Progenitor cell of endocrine pancreas (in vitro differentiated cells): ENCODE results near the gene FAM83C. TPM values are rescaled to one million over a fixed set of nuclear protein-coding genes. Genes with fewer than 3 reads are reported as not detected.
A peak's percentile ranks its signal among the peaks of the same experiment; 100 is the strongest.
"Not testable (repeated sequence)": the region's sequence is repeated elsewhere in the genome, so short reads cannot be mapped to it uniquely, and the experiment has no call there.

Source experiments
- DNase-seq: peaks from one replicate; pipeline ENCODE4 v3.0.0; 2021; ENCODE audit warnings: low spot score; ENCODE audit not compliant: unreplicated experiment
- H3K27ac Mint-ChIP-seq: 2 replicates; pipeline ENCODE4 v1.8.0; 2021; ENCODE audit warnings: mild to moderate bottlenecking, moderate library complexity, mixed read lengths
- H3K27me3 Mint-ChIP-seq: 2 replicates; pipeline ENCODE4 v1.8.0; 2021; ENCODE audit warnings: mixed read lengths
- H3K36me3 Mint-ChIP-seq: 2 replicates; pipeline ENCODE4 v1.8.0; 2022; ENCODE audit warnings: mixed read lengths; ENCODE audit not compliant: insufficient read depth
- H3K4me1 Mint-ChIP-seq: 2 replicates; pipeline ENCODE4 v1.8.0; 2021; ENCODE audit warnings: low read depth, mixed read lengths
- H3K4me3 Mint-ChIP-seq: 2 replicates; pipeline ENCODE4 v1.8.0; 2021; ENCODE audit warnings: low read depth, mild to moderate bottlenecking, moderate library complexity, mixed read lengths
- H3K9me3 Mint-ChIP-seq: 2 replicates; pipeline ENCODE4 v1.8.0; 2021; ENCODE audit warnings: low read depth, mixed read lengths
- total RNA-seq: library from RNA; stranded (reverse); gene quantifications from 2 replicates; pipeline ENCODE4 v1.2.1, GENCODE V29; 2021
- TF ChIP-seq, protein P1 (sequence below): fragments of 200-600 bp; sonication (generic); IDR thresholded peaks from one replicate; pipeline ENCODE4 v1.5.0; 2021; ENCODE audit warnings: antibody characterized with exemption, mild to moderate bottlenecking; ENCODE audit not compliant: unreplicated experiment

Gene FAM83C
- total RNA-seq, 1 donor from 2014 or later: not detected

DNA sequence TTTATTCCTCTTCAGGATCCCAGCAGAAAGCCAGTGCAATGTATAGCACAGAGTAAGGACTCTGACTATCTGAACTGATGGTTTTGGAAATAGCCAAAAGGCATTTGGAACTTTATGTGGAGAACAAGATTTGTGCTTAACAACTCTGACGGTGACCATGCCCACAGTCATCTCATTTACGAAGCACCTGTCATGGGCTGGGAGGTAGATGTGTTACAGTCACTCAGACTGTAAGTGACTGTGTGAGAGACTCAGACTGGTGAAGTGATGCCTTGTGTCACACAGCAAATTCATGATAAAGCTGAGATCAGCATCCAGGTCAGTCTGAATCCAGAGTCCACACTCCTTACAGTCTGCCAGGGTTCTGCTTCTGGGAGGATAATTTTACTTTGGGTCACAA is 23.9 kb upstream of the FAM83C start:
- Mint-ChIP-seq H3K27ac (no peak overlapping the region), H3K4me3 (no peak overlapping the region), H3K36me3 (peaks cover 5% of the 10 kb centered on the region), H3K4me1 (peaks cover 17% of the 10 kb centered on the region), H3K9me3 (no peaks in the 10 kb centered on the region), H3K27me3 (no peaks in the 10 kb centered on the region)
- TF ChIP-seq, protein P1, sequence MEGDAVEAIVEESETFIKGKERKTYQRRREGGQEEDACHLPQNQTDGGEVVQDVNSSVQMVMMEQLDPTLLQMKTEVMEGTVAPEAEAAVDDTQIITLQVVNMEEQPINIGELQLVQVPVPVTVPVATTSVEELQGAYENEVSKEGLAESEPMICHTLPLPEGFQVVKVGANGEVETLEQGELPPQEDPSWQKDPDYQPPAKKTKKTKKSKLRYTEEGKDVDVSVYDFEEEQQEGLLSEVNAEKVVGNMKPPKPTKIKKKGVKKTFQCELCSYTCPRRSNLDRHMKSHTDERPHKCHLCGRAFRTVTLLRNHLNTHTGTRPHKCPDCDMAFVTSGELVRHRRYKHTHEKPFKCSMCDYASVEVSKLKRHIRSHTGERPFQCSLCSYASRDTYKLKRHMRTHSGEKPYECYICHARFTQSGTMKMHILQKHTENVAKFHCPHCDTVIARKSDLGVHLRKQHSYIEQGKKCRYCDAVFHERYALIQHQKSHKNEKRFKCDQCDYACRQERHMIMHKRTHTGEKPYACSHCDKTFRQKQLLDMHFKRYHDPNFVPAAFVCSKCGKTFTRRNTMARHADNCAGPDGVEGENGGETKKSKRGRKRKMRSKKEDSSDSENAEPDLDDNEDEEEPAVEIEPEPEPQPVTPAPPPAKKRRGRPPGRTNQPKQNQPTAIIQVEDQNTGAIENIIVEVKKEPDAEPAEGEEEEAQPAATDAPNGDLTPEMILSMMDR: no peak
- no peak for DNase-seq

DNA sequence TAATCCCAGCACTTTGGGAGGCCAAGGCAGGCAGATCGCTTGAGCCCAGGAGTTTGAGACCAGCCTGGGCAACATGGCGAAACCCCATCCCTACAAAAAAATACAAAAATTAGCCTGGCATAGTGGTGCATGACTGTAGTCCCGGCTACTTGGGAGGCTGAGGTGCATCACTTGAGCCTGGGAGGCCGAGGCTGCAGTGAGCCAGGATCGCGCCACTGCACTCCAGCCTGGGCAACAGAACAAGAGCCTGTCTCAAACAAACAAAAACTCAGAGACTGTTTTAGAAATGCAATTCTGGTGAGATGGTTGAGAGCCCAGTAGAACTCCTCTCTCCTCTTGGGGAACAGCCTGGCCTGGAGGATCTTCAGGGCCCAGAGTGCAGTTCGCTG is 23.4 kb upstream of the FAM83C start:
- not testable (repeated sequence) for H3K4me3 Mint-ChIP-seq, H3K36me3 Mint-ChIP-seq, DNase-seq, H3K9me3 Mint-ChIP-seq, H3K27me3 Mint-ChIP-seq
- H3K4me1 Mint-ChIP-seq: peaks cover 15% of the 10 kb centered on the region
- peak overlapping the region; percentile 63 for H3K27ac Mint-ChIP-seq

DNA sequence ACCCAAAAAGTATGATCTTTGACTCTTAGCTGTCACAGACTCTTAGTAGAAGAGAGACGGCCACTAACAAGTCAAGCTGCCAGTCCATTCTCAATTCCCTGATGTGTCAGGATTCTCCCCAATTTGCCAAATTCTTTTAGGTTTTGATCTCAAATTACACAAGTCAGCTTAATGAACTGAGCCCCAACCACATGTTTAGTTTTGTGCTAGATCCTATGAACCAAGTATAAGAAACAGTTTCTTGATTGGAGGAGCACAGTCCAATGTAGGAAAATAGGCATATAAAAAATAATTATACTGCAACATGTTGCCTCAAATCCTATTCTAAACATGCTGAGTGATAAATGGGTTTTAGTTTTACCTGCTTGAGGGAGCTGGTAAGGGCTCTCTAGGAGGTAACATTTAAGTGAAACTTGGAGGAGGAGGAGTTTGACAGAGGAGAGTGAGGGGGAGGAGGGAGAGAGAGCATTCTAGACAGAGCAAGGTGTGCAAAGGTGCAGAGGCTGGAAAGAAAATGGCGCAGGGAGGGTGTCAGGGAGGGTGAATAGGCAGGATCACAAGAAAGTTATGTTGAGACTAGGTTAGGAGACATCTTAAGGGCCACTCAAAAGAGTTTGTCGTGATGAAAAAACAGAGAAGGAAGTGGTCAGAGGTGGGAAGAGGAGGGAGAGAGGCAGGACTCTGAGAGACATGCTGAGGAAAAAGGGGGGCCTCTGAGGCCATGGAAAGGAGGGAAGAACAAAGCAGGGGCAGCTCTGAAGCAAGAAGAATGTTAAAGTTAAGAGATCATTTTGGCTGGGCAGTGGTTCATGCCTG is 22.8 kb upstream of the FAM83C start:
- Mint-ChIP-seq H3K4me3 (no peak overlapping the region), H3K9me3 (no peaks in the 10 kb centered on the region), H3K27me3 (no peaks in the 10 kb centered on the region), H3K36me3 (peaks cover 7% of the 10 kb centered on the region), H3K27ac (peak overlapping the region; percentile 63), H3K4me1 (peaks cover 10% of the 10 kb centered on the region)
- TF ChIP-seq, protein P1: no peak
- DNase-seq: no peak

DNA sequence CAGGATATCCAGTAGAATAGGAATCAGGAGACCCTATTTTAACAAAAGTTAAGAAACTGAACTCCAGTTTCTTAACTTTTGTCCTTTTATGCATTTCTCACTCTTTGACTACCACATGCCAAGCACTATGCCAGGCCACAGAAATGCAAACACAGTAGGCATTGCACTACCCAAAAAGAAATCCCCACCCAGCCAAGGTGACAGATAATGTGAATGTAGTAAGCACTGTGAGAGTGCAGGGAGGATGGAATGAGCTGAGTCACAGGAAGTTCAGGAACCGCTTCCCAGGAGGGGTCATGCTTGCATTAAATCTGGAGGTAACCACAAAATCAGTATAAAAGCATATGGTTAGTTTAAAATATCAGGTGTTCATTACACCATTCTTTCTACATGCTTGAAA is 20.1 kb upstream of the FAM83C start:
- Mint-ChIP-seq H3K4me1 (peaks cover 3% of the 10 kb centered on the region), H3K36me3 (peaks cover 7% of the 10 kb centered on the region), H3K27ac (no peak overlapping the region), H3K27me3 (no peaks in the 10 kb centered on the region), H3K4me3 (no peak overlapping the region), H3K9me3 (no peaks in the 10 kb centered on the region)
- TF ChIP-seq, protein P1: no peak
- DNase-seq: no peak

DNA sequence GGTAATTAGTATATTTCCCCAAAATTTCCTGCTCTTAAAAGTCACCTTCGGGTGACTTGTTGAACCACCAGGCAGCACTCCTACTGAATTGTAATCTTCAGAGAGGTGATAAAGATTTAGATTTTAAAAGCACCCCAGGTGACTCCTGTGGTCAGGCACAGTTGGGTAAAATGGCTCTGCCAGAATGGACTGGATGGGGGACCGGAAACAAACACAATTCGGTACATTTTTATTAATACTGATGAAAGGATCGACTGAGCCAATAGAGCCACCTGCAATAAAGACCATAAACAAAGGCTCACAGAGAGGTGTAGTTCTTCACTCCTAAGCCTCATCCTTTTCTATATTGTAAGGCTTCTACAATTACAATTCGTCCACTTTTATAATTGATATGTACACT is 19.6 kb upstream of the FAM83C start:
- TF ChIP-seq, protein P1: no peak
- no peaks in the 10 kb centered on the region for H3K27me3 Mint-ChIP-seq
- no peak overlapping the region for H3K27ac Mint-ChIP-seq
- H3K9me3 Mint-ChIP-seq: no peaks in the 10 kb centered on the region
- H3K36me3 Mint-ChIP-seq: peaks cover 7% of the 10 kb centered on the region
- H3K4me3 Mint-ChIP-seq: no peak overlapping the region
- H3K4me1 Mint-ChIP-seq: peaks cover 3% of the 10 kb centered on the region
- no peak for DNase-seq

DNA sequence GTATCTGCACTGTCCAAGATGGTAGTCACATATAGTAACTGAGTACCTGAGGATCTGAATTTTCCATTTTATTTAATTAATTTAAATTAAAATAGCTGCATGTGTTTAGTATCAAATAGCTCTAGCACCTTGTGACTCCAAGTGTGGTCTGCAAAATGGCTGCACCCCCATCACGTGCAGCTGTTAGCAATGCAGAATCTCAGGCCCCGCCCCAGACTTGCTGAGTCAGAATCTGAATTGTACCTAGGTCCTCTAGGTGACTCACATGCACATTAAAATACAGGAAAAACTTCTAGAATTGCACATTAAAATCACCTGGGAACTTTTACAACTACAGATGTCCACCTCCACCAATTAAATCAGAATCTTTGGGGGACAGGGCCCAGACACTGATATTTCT is 19.2 kb upstream of the FAM83C start:
- peaks cover 7% of the 10 kb centered on the region for H3K36me3 Mint-ChIP-seq
- H3K4me1 Mint-ChIP-seq: peaks cover 3% of the 10 kb centered on the region
- no peak for DNase-seq
- H3K9me3 Mint-ChIP-seq: no peaks in the 10 kb centered on the region
- TF ChIP-seq, protein P1: no peak
- no peaks in the 10 kb centered on the region for H3K27me3 Mint-ChIP-seq
- H3K4me3 Mint-ChIP-seq: no peak overlapping the region
- no peak overlapping the region for H3K27ac Mint-ChIP-seq
